HCT116 (cell line): ENCODE results near the gene GPX3. TPM values are rescaled to one million over a fixed set of nuclear protein-coding genes. Genes with fewer than 3 reads are reported as not detected.

Experiments
- ATAC-seq: fragments of 200-7000 bp; cut with Tn5 transposase; 2 replicates; pipeline ENCODE4 v1.9.1; 2020; ENCODE audit warnings: mild to moderate bottlenecking, moderate library complexity
- BruUV-seq: library from RNA; stranded (reverse); fragments of 400-500 nt; replicated peaks from 2 replicates; lab custom pipeline; 2021; lab: Mats Ljungman, UMichigan
- CTCF ChIA-PET: fragments of 300-600 bp; sonication (Branson Sonifier 250); formaldehyde crosslinking; loops from one replicate; lab custom pipeline; 2021; ENCODE audit warnings: antibody characterized with exemption; lab: Charles Lee
- POLR2A ChIA-PET: fragments of 300-600, 350-600 bp; sonication (Branson Sonifier 250); formaldehyde crosslinking; loops from one replicate; lab custom pipeline; 2021; ENCODE audit warnings: antibody characterized with exemption; lab: Charles Lee
- RAD21 ChIA-PET, 2 experiments: fragments of 300-600 bp; sonication (Branson Sonifier 250); formaldehyde crosslinking; loops; one replicate each; lab custom pipeline; 2023; ENCODE audit warnings: low total read pairs in 2 of 2; ENCODE audit not compliant: uncharacterized antibody in 2 of 2, unreplicated experiment in 2 of 2, low non-redundant PET in 1 of 2; lab: Charles Lee
- DNase-seq: peaks from one replicate; pipeline ENCODE4 v3.0.0-alpha.2; 2010; ENCODE audit warnings: low read depth, low spot score
- H2AFZ ChIP-seq: fragments of 200-600 bp; shearing (Covaris generic), sonication (generic); 2 replicates; pipeline ENCODE4 v1.6.1; 2017; ENCODE audit warnings: low read depth, mixed run types, mixed read lengths, antibody characterized with exemption, low read length; ENCODE audit not compliant: poor library complexity, severe bottlenecking
- H3K27ac ChIP-seq: 2 replicates; pipeline ENCODE4 v1.5.1; 2012; ENCODE audit warnings: low read depth, low read length
- H3K27me3 ChIP-seq: fragments of 200-600 bp; sonication (generic); 2 replicates; pipeline ENCODE4 v1.6.1; 2016; ENCODE audit warnings: mixed run types, low read length, mixed read lengths; ENCODE audit not compliant: insufficient read depth
- H3K36me3 ChIP-seq, 2 experiments: fragments of 200-500 bp in 1 of 2; fragments of 200-600 bp in 1 of 2; sonication (Bioruptor generic) in 1 of 2; sonication (generic) in 1 of 2; 2 replicates each; pipeline versions ENCODE4 v1.5.1 to v1.6.1; 2014 to 2016; ENCODE audit warnings: low read length in 2 of 2, inconsistent platforms in 1 of 2, mixed read lengths in 1 of 2, mixed run types in 1 of 2; ENCODE audit not compliant: insufficient read depth in 2 of 2, control insufficient read depth in 1 of 2
- H3K4me1 ChIP-seq, 2 experiments: fragments of 200-600 bp in 1 of 2; sonication (generic) in 1 of 2; 2 replicates each; pipeline versions ENCODE4 v1.5.1 to v1.6.1; 2012 to 2017; ENCODE audit warnings: low read length in 2 of 2, inconsistent platforms in 1 of 2, mild to moderate bottlenecking in 1 of 2, mixed read lengths in 1 of 2, mixed run types in 1 of 2, moderate library complexity in 1 of 2; ENCODE audit not compliant: insufficient read depth in 2 of 2, control insufficient read depth in 1 of 2
- H3K4me2 ChIP-seq: fragments of 200-600 bp; sonication (generic); 2 replicates; pipeline ENCODE4 v1.6.1; 2017; ENCODE audit warnings: mixed run types, low read length, mixed read lengths
- H3K4me3 ChIP-seq, 2 experiments: fragments of 200-600 bp in 1 of 2; sonication (generic) in 1 of 2; replicated peaks in 1 of 2; 2 replicates each; pipeline ENCODE4 v1.5.1; 2011 to 2016; ENCODE audit warnings: low read length in 2 of 2, control low read depth in 1 of 2, low read depth in 1 of 2, mild to moderate bottlenecking in 1 of 2, mixed read lengths in 1 of 2, mixed run types in 1 of 2
- H3K79me2 ChIP-seq: fragments of 200-600 bp; sonication (generic); 2 replicates; pipeline ENCODE4 v1.6.1; 2017; ENCODE audit warnings: mild to moderate bottlenecking, mixed run types, low read length, moderate library complexity, mixed read lengths; ENCODE audit not compliant: insufficient read depth
- H3K9ac ChIP-seq: fragments of 200-600 bp; sonication (generic); 2 replicates; pipeline ENCODE4 v1.6.1; 2016; ENCODE audit warnings: low read length, mixed read lengths
- H3K9me2 ChIP-seq: fragments of 200-600 bp; sonication (generic), shearing (Covaris generic); 2 replicates; pipeline ENCODE4 v1.6.1; 2017; ENCODE audit warnings: mixed run types, mild to moderate bottlenecking, moderate library complexity; ENCODE audit not compliant: insufficient read depth
- H3K9me3 ChIP-seq, 2 experiments: fragments of 200-500 bp in 1 of 2; fragments of 200-600 bp in 1 of 2; sonication (Bioruptor generic) in 1 of 2; sonication (generic) in 1 of 2; 2 replicates each; pipeline ENCODE4 v1.6.1; 2014 to 2017; ENCODE audit warnings: low read length in 2 of 2, mixed read lengths in 2 of 2, inconsistent platforms in 1 of 2, low read depth in 1 of 2, mild to moderate bottlenecking in 1 of 2, mixed run types in 1 of 2, moderate library complexity in 1 of 2; ENCODE audit not compliant: control insufficient read depth in 1 of 2, insufficient read depth in 1 of 2
- H4K20me1 ChIP-seq: fragments of 200-600 bp; sonication (generic), shearing (Covaris generic); 2 replicates; pipeline ENCODE4 v1.6.1; 2017; ENCODE audit warnings: mixed run types, mild to moderate bottlenecking, moderate library complexity; ENCODE audit not compliant: insufficient read depth
- ATF3 ChIP-seq: IDR thresholded peaks from 2 replicates; pipeline ENCODE4 v1.6.1; 2012
- CEBPB ChIP-seq: IDR thresholded peaks from 2 replicates; pipeline ENCODE4 v1.6.1; 2012; ENCODE audit warnings: low read depth
- CTCF ChIP-seq, 3 experiments: fragments of 200-600 bp in 1 of 3; sonication (generic) in 1 of 3; IDR thresholded peaks in 2 of 3; conservative IDR thresholded peaks in 1 of 3; 2 replicates each; pipeline ENCODE4 v1.5.1; 2012 to 2017; ENCODE audit warnings: low read depth in 2 of 3, low read length in 2 of 3, antibody characterized with exemption in 1 of 3, borderline replicate concordance in 1 of 3, control low read depth in 1 of 3, mild to moderate bottlenecking in 1 of 3, mixed read lengths in 1 of 3, mixed run types in 1 of 3, moderate library complexity in 1 of 3; ENCODE audit not compliant: insufficient read depth in 1 of 3
- EGR1 ChIP-seq: IDR thresholded peaks from 2 replicates; pipeline ENCODE4 v1.6.1; 2012; ENCODE audit warnings: low read depth
- ELF1 ChIP-seq: IDR thresholded peaks from 2 replicates; pipeline ENCODE4 v1.6.1; 2012; ENCODE audit warnings: low read depth, borderline replicate concordance
- MAX ChIP-seq: IDR thresholded peaks from 2 replicates; pipeline ENCODE4 v1.6.1; 2012
- RAD21 ChIP-seq: IDR thresholded peaks from 2 replicates; pipeline ENCODE4 v1.6.1; 2012; ENCODE audit warnings: low read depth, mild to moderate bottlenecking
- TCF7L2 ChIP-seq: IDR thresholded peaks from 2 replicates; pipeline ENCODE4 v1.7.0; 2011; ENCODE audit warnings: borderline replicate concordance, inconsistent platforms; ENCODE audit not compliant: insufficient read depth, insufficient read length; ENCODE audit errors: extremely low read depth
- ZNF274 ChIP-seq: fragments of 200-500 bp; sonication (Bioruptor generic); IDR thresholded peaks from 2 replicates; pipeline ENCODE4 v1.6.1; 2014; ENCODE audit warnings: mild to moderate bottlenecking, low read depth, low read length, inconsistent platforms
- intact Hi-C: fragments of 100-400 bp; cut with micrococcal nuclease; formaldehyde crosslinking; loops from 2 replicates; pipeline ENCODE4 v1.10.0; 2022
- total RNA-seq: library from RNA; stranded (reverse); gene quantifications from one replicate; pipeline ENCODE4 v1.2.1, GENCODE V29; 2021; ENCODE audit not compliant: unreplicated experiment

GPX3 gene
- total RNA-seq, 1 experiment from 2014 or later, result 0.96 TPM

- no TSS peak for BruUV-seq
These were observed 6.3 kb downstream of the GPX3 start for GRCh38 chr5:151026679-151027078.

More at GRCh38 chr5:151026679-151027078, 6.3 kb downstream of the GPX3 start:
- H2AFZ ChIP-seq, result no peak overlapping the region
- ChIA-PET CTCF (no interaction called here), RAD21 (no interaction called here), POLR2A (no interaction called here)
- H3K9me2 ChIP-seq, result no peaks in the 10 kb centered on the region
- no peak overlapping the region for H3K27ac ChIP-seq
- DNase-seq (no peak), ATAC-seq (no peak)
- no peak overlapping the region for H3K4me2 ChIP-seq
- H4K20me1 ChIP-seq, result no peaks in the 10 kb centered on the region
- TF ChIP-seq ATF3, result no peak
- TF ChIP-seq CTCF (IDR thresholded peaks at IDR 0.05 in 2 of 3, conservative IDR thresholded peaks at IDR 0.05 in 1 of 3; ENCODE audit: borderline replicate concordance in 1 of 3, insufficient read depth in 1 of 3, low read depth in 2 of 3, low read length in 2 of 3), result no peak
- no peak for TF ChIP-seq ELF1
- TF ChIP-seq TCF7L2, result no peak
- no peak for TF ChIP-seq RAD21
- no peak for TF ChIP-seq MAX
- TF ChIP-seq CEBPB, result no peak
- TF ChIP-seq ZNF274, result no peak
- TF ChIP-seq EGR1, result no peak
- no peaks in the 10 kb centered on the region for H3K9me3 ChIP-seq
- H3K79me2 ChIP-seq, result no peaks in the 10 kb centered on the region
- H3K36me3 ChIP-seq, result 0 out of 4 replicates have a peak, but pooled peaks cover 0 to 2% of the 10 kb centered on the region in 2 experiments
- H3K4me3 ChIP-seq, result no peak overlapping the region
- no peak overlapping the region for H3K9ac ChIP-seq
- H3K4me1 ChIP-seq, result no peaks in the 10 kb centered on the region
- intact Hi-C loops, result no loop called here
- no peaks in the 10 kb centered on the region for H3K27me3 ChIP-seq
